HL-60 (cell line): ENCODE measurements around the gene PARP1.

ENCODE experiments used
- CTCF ChIP-seq: IDR thresholded peaks from one replicate; pipeline ENCODE4 v1.5.1; 2011; ENCODE audit warnings: low read length, control low read depth, inconsistent platforms; ENCODE audit not compliant: insufficient read depth
- GABPA ChIP-seq: IDR thresholded peaks from 2 replicates; pipeline ENCODE4 v1.6.1; 2012; ENCODE audit warnings: low read depth
- POLR2AphosphoS5 ChIP-seq: IDR thresholded peaks from 2 replicates; pipeline ENCODE4 v1.6.1; 2012; ENCODE audit warnings: low read depth
- REST ChIP-seq: IDR thresholded peaks from 2 replicates; pipeline ENCODE4 v1.6.1; 2012; ENCODE audit warnings: low read depth; ENCODE audit not compliant: insufficient replicate concordance

- TF ChIP-seq REST: no peak
- no peak for TF ChIP-seq CTCF
- TF ChIP-seq POLR2AphosphoS5: no peak
- no peak for TF ChIP-seq GABPA
These were observed 1.5 kb upstream of the PARP1 start for GRCh38 chr1:226409392-226409791.
